Pons (tissue), 1 donor: ENCODE measurements around the gene RIN2.
A peak's percentile ranks its signal among the peaks of the same experiment; 100 is the strongest.

Experiments
- DNase-seq: peaks from one replicate; pipeline ENCODE4 v3.0.0-alpha.2; 2016; ENCODE audit warnings: low spot score

RIN2 gene

GRCh38 chr20:19765266-19765665, 7.2 kb downstream of the RIN2 start:
- DNase-seq = no peak

GRCh38 chr20:19765913-19766312, 7.9 kb downstream of the RIN2 start:
- DNase-seq = no peak

- no peak for DNase-seq
These were observed 9.0 kb downstream of the RIN2 start for GRCh38 chr20:19767070-19767469.

- no peak for DNase-seq
These were observed 10.3 kb downstream of the RIN2 start for GRCh38 chr20:19768325-19768842.

GRCh38 chr20:19769507-19769906, 11.4 kb downstream of the RIN2 start:
- DNase-seq = peak; percentile 60

GRCh38 chr20:19770375-19770774, 12.3 kb downstream of the RIN2 start:
- no peak for DNase-seq

GRCh38 chr20:19771031-19771430, 13.0 kb downstream of the RIN2 start:
- DNase-seq = no peak

- DNase-seq = no peak
These were observed 15.4 kb downstream of the RIN2 start for GRCh38 chr20:19773471-19773870.

- peak; percentile 93 for DNase-seq
These were observed 16.3 kb downstream of the RIN2 start for GRCh38 chr20:19774135-19774933.

GRCh38 chr20:19775353-19776253, 17.5 kb downstream of the RIN2 start:
- no peak for DNase-seq

GRCh38 chr20:19777315-19777714, 19.3 kb downstream of the RIN2 start:
- no peak for DNase-seq

- no peak for DNase-seq
These were observed 19.9 kb downstream of the RIN2 start for GRCh38 chr20:19777981-19778380.

- DNase-seq = no peak
These were observed 20.3 kb downstream of the RIN2 start for GRCh38 chr20:19778404-19778803.

GRCh38 chr20:19779634-19780033, 21.6 kb downstream of the RIN2 start:
- DNase-seq = no peak

- DNase-seq = peak; percentile 43
These were observed 22.2 kb downstream of the RIN2 start for GRCh38 chr20:19780261-19780660.

- no peak for DNase-seq
These were observed 23.2 kb downstream of the RIN2 start for GRCh38 chr20:19781235-19781634.

- no peak for DNase-seq
These were observed 24.6 kb downstream of the RIN2 start for GRCh38 chr20:19782669-19783068.

GRCh38 chr20:19783966-19784401, 25.9 kb downstream of the RIN2 start:
- no peak for DNase-seq

GRCh38 chr20:19784511-19785172, 26.6 kb downstream of the RIN2 start:
- DNase-seq = peak; percentile 97

GRCh38 chr20:19785173-19785982, 27.3 kb downstream of the RIN2 start:
- DNase-seq = peak; percentile 64

GRCh38 chr20:19785983-19786285, 27.9 kb downstream of the RIN2 start:
- no peak for DNase-seq

- DNase-seq = no peak
These were observed 28.3 kb downstream of the RIN2 start for GRCh38 chr20:19786311-19786710.
